Astrocyte (in vitro differentiated cells and primary cell): ENCODE results near the gene URM1. TPM values are rescaled to one million over a fixed set of nuclear protein-coding genes. Genes with fewer than 3 reads are reported as not detected.

Source experiments
- DNase-seq: peaks from one replicate; pipeline ENCODE4 v3.0.0-alpha.2; 2010; ENCODE audit warnings: low read depth
- FAIRE-seq: peaks from 2 replicates; lab custom pipeline; 2011; peaks lifted over from hg19 to GRCh38; lab: Jason Lieb, UNC
- H2AFZ ChIP-seq: 2 replicates; pipeline ENCODE4 v1.6.0; 2012; ENCODE audit warnings: low read depth, low read length, inconsistent platforms
- H3K27ac ChIP-seq: 2 replicates; pipeline ENCODE4 v1.5.1; 2011; ENCODE audit warnings: low read depth, low read length, inconsistent platforms
- H3K27me3 ChIP-seq: 2 replicates; pipeline ENCODE4 v1.6.0; 2011; ENCODE audit warnings: low read length, inconsistent platforms; ENCODE audit not compliant: insufficient read depth
- H3K36me3 ChIP-seq: 2 replicates; pipeline ENCODE4 v1.5.1; 2011; ENCODE audit warnings: low read length, inconsistent platforms; ENCODE audit not compliant: insufficient read depth
- H3K4me1 ChIP-seq: 2 replicates; pipeline ENCODE4 v1.5.1; 2011; ENCODE audit warnings: low read length, inconsistent platforms; ENCODE audit not compliant: insufficient read depth
- H3K4me2 ChIP-seq: 2 replicates; pipeline ENCODE4 v1.6.0; 2012; ENCODE audit warnings: low read length, inconsistent platforms
- H3K4me3 ChIP-seq: 2 replicates; pipeline ENCODE4 v1.5.1; 2011; ENCODE audit warnings: low read depth, mild to moderate bottlenecking, low read length, inconsistent platforms; ENCODE audit not compliant: insufficient read depth
- H3K79me2 ChIP-seq: 2 replicates; pipeline ENCODE4 v1.6.0; 2012; ENCODE audit warnings: mild to moderate bottlenecking, low read length, inconsistent platforms; ENCODE audit not compliant: insufficient read depth
- H3K9ac ChIP-seq: 2 replicates; pipeline ENCODE4 v1.6.0; 2012; ENCODE audit warnings: mild to moderate bottlenecking, low read length, inconsistent platforms
- H3K9me3 ChIP-seq: 2 replicates; pipeline ENCODE4 v1.5.1; 2012; ENCODE audit warnings: low read depth, mild to moderate bottlenecking, low read length, inconsistent platforms; ENCODE audit not compliant: insufficient read depth
- H4K20me1 ChIP-seq: 2 replicates; pipeline ENCODE4 v1.6.0; 2012; ENCODE audit warnings: low read length, inconsistent platforms; ENCODE audit not compliant: insufficient read depth
- H3K27ac Mint-ChIP-seq: one replicate; pipeline ENCODE4 v1.8.0; 2021; ENCODE audit warnings: mild to moderate bottlenecking, mixed read lengths; ENCODE audit not compliant: unreplicated experiment
- H3K27me3 Mint-ChIP-seq: one replicate; pipeline ENCODE4 v1.8.0; 2021; ENCODE audit warnings: low read depth, mixed read lengths; ENCODE audit not compliant: unreplicated experiment
- H3K36me3 Mint-ChIP-seq: one replicate; pipeline ENCODE4 v1.8.0; 2021; ENCODE audit warnings: low read depth, mixed read lengths; ENCODE audit not compliant: unreplicated experiment
- H3K4me1 Mint-ChIP-seq: one replicate; pipeline ENCODE4 v1.8.0; 2021; ENCODE audit warnings: low read depth, mixed read lengths; ENCODE audit not compliant: unreplicated experiment
- H3K4me3 Mint-ChIP-seq: one replicate; pipeline ENCODE4 v1.8.0; 2021; ENCODE audit warnings: mild to moderate bottlenecking, moderate library complexity, mixed read lengths; ENCODE audit not compliant: unreplicated experiment
- H3K9me3 Mint-ChIP-seq: one replicate; pipeline ENCODE4 v1.8.0; 2021; ENCODE audit warnings: mild to moderate bottlenecking, mixed read lengths; ENCODE audit not compliant: unreplicated experiment
- CTCF ChIP-seq: IDR thresholded peaks from 2 replicates; pipeline ENCODE4 v1.5.1; 2011; ENCODE audit warnings: low read depth, mild to moderate bottlenecking, inconsistent platforms, low read length, moderate library complexity; ENCODE audit not compliant: insufficient read depth
- EZH2 ChIP-seq: IDR thresholded peaks from 2 replicates; pipeline ENCODE4 v1.6.1; 2012; ENCODE audit warnings: mild to moderate bottlenecking, low read length, inconsistent platforms; ENCODE audit not compliant: insufficient read depth
- total RNA-seq: library from RNA; stranded (reverse); gene quantifications from 2 replicates; pipeline ENCODE4 v1.2.1, GENCODE V29; 2021

Gene URM1
- total RNA-seq, 1 donor from 2014 or later = 50.7 TPM

GRCh38 chr9:128342971-128343680, 28.0 kb upstream of the URM1 start:
- H4K20me1 ChIP-seq = peaks cover 17% of the 10 kb centered on the region
- peaks cover 6% of the 10 kb centered on the region for H3K4me1 ChIP-seq
- no peak for DNase-seq
- H3K27me3 ChIP-seq = no peaks in the 10 kb centered on the region
- H3K27ac Mint-ChIP-seq = no peak overlapping the region
- H3K9me3 ChIP-seq = no peaks in the 10 kb centered on the region
- H3K4me3 Mint-ChIP-seq = no peak overlapping the region
- no peak overlapping the region for H3K27ac ChIP-seq
- H2AFZ ChIP-seq = no peak overlapping the region
- no peaks in the 10 kb centered on the region for H3K27me3 Mint-ChIP-seq
- H3K4me1 Mint-ChIP-seq = no peaks in the 10 kb centered on the region
- H3K9ac ChIP-seq = no peak overlapping the region
- FAIRE-seq = no peak
- no peak overlapping the region for H3K4me3 ChIP-seq
- H3K79me2 ChIP-seq = peaks cover 7% of the 10 kb centered on the region
- H3K36me3 ChIP-seq = peaks cover 21% of the 10 kb centered on the region
- H3K36me3 Mint-ChIP-seq = peaks cover 10% of the 10 kb centered on the region
- no peaks in the 10 kb centered on the region for H3K9me3 Mint-ChIP-seq
- TF ChIP-seq EZH2 = no peak
- TF ChIP-seq CTCF = no peak
- no peak overlapping the region for H3K4me2 ChIP-seq

GRCh38 chr9:128343855-128344254, 27.3 kb upstream of the URM1 start:
- no peaks in the 10 kb centered on the region for H3K27me3 ChIP-seq
- no peak overlapping the region for H3K4me3 ChIP-seq
- no peak overlapping the region for H3K4me2 ChIP-seq
- H4K20me1 ChIP-seq = peaks cover 17% of the 10 kb centered on the region
- no peak for DNase-seq
- peaks cover 6% of the 10 kb centered on the region for H3K4me1 ChIP-seq
- Mint-ChIP-seq H3K4me1 (no peaks in the 10 kb centered on the region), H3K9me3 (no peaks in the 10 kb centered on the region), H3K27ac (no peak overlapping the region), H3K36me3 (peaks cover 10% of the 10 kb centered on the region), H3K4me3 (no peak overlapping the region), H3K27me3 (no peaks in the 10 kb centered on the region)
- no peak for TF ChIP-seq EZH2
- no peak for TF ChIP-seq CTCF
- no peak overlapping the region for H3K9ac ChIP-seq
- H3K27ac ChIP-seq = no peak overlapping the region
- H3K79me2 ChIP-seq = peaks cover 7% of the 10 kb centered on the region
- no peak for FAIRE-seq
- no peak overlapping the region for H2AFZ ChIP-seq
- no peaks in the 10 kb centered on the region for H3K9me3 ChIP-seq
- H3K36me3 ChIP-seq = peaks cover 28% of the 10 kb centered on the region

- H3K27ac Mint-ChIP-seq = no peak overlapping the region
- Histone ChIP-seq H3K9me3 (no peaks in the 10 kb centered on the region), H3K4me1 (peaks cover 6% of the 10 kb centered on the region), H3K9ac (no peak overlapping the region), H2AFZ (no peak overlapping the region), H4K20me1 (peaks cover 17% of the 10 kb centered on the region), H3K4me2 (no peak overlapping the region), H3K36me3 (peaks cover 28% of the 10 kb centered on the region), H3K27me3 (no peaks in the 10 kb centered on the region), H3K4me3 (no peak overlapping the region), H3K27ac (no peak overlapping the region), H3K79me2 (peaks cover 7% of the 10 kb centered on the region)
- H3K4me3 Mint-ChIP-seq = no peak overlapping the region
- TF ChIP-seq CTCF (no peak), EZH2 (no peak)
- H3K27me3 Mint-ChIP-seq = no peaks in the 10 kb centered on the region
- FAIRE-seq = no peak
- H3K4me1 Mint-ChIP-seq = no peaks in the 10 kb centered on the region
- no peaks in the 10 kb centered on the region for H3K9me3 Mint-ChIP-seq
- no peak for DNase-seq
- peaks cover 16% of the 10 kb centered on the region for H3K36me3 Mint-ChIP-seq
Observed at GRCh38 chr9:128344931-128345605, 26.1 kb upstream of the URM1 start.
